Upper lobe of left lung (tissue), 4 donors: ENCODE data around the gene NIT1.

ENCODE experiments used
- EP300 ChIP-seq, 4 donors: sonication (generic); formaldehyde crosslinking; IDR thresholded peaks; one replicate each; pipeline ENCODE4 v1.5.1; 2017; ENCODE audit warnings: antibody characterized with exemption in 4 of 4, control low read depth in 2 of 4
- TF ChIP-seq, protein P1 (sequence below), 6 experiments: fragments of 450-650 bp in 4 of 6; fragments of 200-600 bp in 2 of 6; sonication (generic) in 2 of 6; IDR thresholded peaks; one replicate each; pipeline ENCODE4 v1.5.1; 2016 to 2019; ENCODE audit warnings: antibody characterized with exemption in 6 of 6

DNA sequence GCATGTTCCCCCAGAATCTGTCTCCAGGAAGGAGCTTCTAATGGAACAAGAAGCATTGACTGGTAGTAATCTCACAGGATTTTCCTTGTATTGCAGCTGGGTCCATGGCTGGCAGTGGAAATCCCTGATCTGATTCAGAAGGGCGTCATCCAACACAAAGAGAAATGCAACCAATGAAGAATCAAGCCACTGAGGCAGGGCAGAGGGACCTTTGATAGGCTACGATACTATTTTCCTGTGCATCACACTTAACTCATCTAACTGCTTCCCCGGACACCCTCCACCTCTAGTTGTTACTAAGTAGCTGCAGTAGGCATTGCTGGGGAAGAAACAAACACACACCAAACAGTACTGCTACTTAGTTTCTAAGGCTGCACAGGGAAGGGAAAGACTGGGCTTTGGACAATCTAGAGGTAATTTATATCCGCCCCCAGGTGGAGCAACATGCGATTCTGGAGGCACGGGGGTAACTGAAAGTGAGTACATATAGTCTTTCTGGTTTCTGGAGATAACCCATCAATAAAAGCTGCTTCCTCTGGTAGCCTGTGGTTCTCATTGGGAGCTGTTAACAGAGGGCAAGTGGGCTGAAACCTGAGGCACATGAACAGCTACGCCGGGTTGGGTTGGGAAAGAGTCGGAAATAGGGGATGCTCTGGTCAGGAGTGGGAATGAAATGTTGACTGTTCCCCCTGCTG lies 40.6 kb downstream of the NIT1 start:
- TF ChIP-seq, protein P1, sequence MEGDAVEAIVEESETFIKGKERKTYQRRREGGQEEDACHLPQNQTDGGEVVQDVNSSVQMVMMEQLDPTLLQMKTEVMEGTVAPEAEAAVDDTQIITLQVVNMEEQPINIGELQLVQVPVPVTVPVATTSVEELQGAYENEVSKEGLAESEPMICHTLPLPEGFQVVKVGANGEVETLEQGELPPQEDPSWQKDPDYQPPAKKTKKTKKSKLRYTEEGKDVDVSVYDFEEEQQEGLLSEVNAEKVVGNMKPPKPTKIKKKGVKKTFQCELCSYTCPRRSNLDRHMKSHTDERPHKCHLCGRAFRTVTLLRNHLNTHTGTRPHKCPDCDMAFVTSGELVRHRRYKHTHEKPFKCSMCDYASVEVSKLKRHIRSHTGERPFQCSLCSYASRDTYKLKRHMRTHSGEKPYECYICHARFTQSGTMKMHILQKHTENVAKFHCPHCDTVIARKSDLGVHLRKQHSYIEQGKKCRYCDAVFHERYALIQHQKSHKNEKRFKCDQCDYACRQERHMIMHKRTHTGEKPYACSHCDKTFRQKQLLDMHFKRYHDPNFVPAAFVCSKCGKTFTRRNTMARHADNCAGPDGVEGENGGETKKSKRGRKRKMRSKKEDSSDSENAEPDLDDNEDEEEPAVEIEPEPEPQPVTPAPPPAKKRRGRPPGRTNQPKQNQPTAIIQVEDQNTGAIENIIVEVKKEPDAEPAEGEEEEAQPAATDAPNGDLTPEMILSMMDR (IDR thresholded peaks at IDR 0.05) = no peak
- no peak for TF ChIP-seq EP300 (IDR thresholded peaks at IDR 0.05)
